ENCODE measurements around the gene CALML5. TPM values are rescaled to one million over a fixed set of nuclear protein-coding genes. Genes with fewer than 3 reads are reported as not detected.

CALML5 gene
- total RNA-seq, 1 experiment from 2014 or later = not detected

- H3K9me2 ChIP-seq (replicated peaks; ENCODE audit: low read length) = no peaks in the 10 kb centered on the region
- H3F3A ChIP-seq (ENCODE audit: low read length, unreplicated experiment) = no peaks in the 10 kb centered on the region
- H3K4me2 ChIP-seq (ENCODE audit: low read length) = no peak overlapping the region
- no peaks in the 10 kb centered on the region for H3K9me3 ChIP-seq (ENCODE audit: low read length)
- ChIA-PET POLR2A (ENCODE audit: unreplicated experiment) (no interaction called here), CTCF (no interaction called here)
- no peak overlapping the region for H3K4me3 ChIP-seq (ENCODE audit: low read length)
- no TSS peak for BruUV-seq (replicated peaks)
- H3K27me3 ChIP-seq (ENCODE audit: low read length) = no peaks in the 10 kb centered on the region
- ATAC-seq (no peak), DNase-seq (no peak)
- H3K4me1 ChIP-seq (ENCODE audit: insufficient read depth, low read length) = no peaks in the 10 kb centered on the region
- no peak overlapping the region for H3K27ac ChIP-seq (ENCODE audit: low read length)
- no peaks in the 10 kb centered on the region for H3K36me3 ChIP-seq (ENCODE audit: low read depth, low read length)
- H3K9ac ChIP-seq (ENCODE audit: low read length) = no peak overlapping the region
- H4K20me1 ChIP-seq (ENCODE audit: low read length) = no peaks in the 10 kb centered on the region
- TF ChIP-seq CTCF (conservative IDR thresholded peaks at IDR 0.05; ENCODE audit: low read depth, low read length) (no peak), EZH2phosphoT487 (IDR thresholded peaks at IDR 0.05; ENCODE audit: borderline replicate concordance, low read length) (no peak), EZH2 (IDR thresholded peaks at IDR 0.05; ENCODE audit: low read length, unreplicated experiment) (no peak)
- intact Hi-C loops (cut with micrococcal nuclease) = no loop called here
- no peak overlapping the region for H2AFZ ChIP-seq (ENCODE audit: low read length)
- no peaks in the 10 kb centered on the region for H3K79me2 ChIP-seq (ENCODE audit: low read length)
These were observed 32.4 kb upstream of the CALML5 start for GRCh38 chr10:5531558-5532306.

- Histone ChIP-seq H3K9ac (ENCODE audit: low read length) (no peak overlapping the region), H4K20me1 (ENCODE audit: low read length) (no peaks in the 10 kb centered on the region), H2AFZ (ENCODE audit: low read length) (no peak overlapping the region), H3K4me3 (ENCODE audit: low read length) (no peak overlapping the region), H3K9me2 (replicated peaks; ENCODE audit: low read length) (no peaks in the 10 kb centered on the region), H3K4me2 (ENCODE audit: low read length) (no peak overlapping the region), H3F3A (ENCODE audit: low read length, unreplicated experiment) (no peaks in the 10 kb centered on the region), H3K9me3 (ENCODE audit: low read length) (no peaks in the 10 kb centered on the region), H3K27me3 (ENCODE audit: low read length) (no peaks in the 10 kb centered on the region), H3K4me1 (ENCODE audit: insufficient read depth, low read length) (no peaks in the 10 kb centered on the region), H3K36me3 (ENCODE audit: low read depth, low read length) (no peaks in the 10 kb centered on the region), H3K79me2 (ENCODE audit: low read length) (no peaks in the 10 kb centered on the region), H3K27ac (ENCODE audit: low read length) (no peak overlapping the region)
- ChIA-PET POLR2A (ENCODE audit: unreplicated experiment) (no interaction called here), CTCF (no interaction called here)
- no peak for ATAC-seq
- no TSS peak for BruUV-seq (replicated peaks)
- intact Hi-C loops (cut with micrococcal nuclease) = no loop called here
- TF ChIP-seq CTCF (conservative IDR thresholded peaks at IDR 0.05; ENCODE audit: low read depth, low read length) (no peak), EZH2 (IDR thresholded peaks at IDR 0.05; ENCODE audit: low read length, unreplicated experiment) (no peak), EZH2phosphoT487 (IDR thresholded peaks at IDR 0.05; ENCODE audit: borderline replicate concordance, low read length) (no peak)
- no peak for DNase-seq
These were observed 31.6 kb upstream of the CALML5 start for GRCh38 chr10:5530846-5531557.

- POLR2A ChIA-PET (ENCODE audit: unreplicated experiment) = no interaction called here
These were observed 31.0 kb upstream of the CALML5 start for GRCh38 chr10:5530412-5530806.

More at GRCh38 chr10:5530412-5530806, 31.0 kb upstream of the CALML5 start:
- Histone ChIP-seq H3K4me1 (ENCODE audit: insufficient read depth, low read length) (no peaks in the 10 kb centered on the region), H3K36me3 (ENCODE audit: low read depth, low read length) (no peaks in the 10 kb centered on the region), H3K4me3 (ENCODE audit: low read length) (no peak overlapping the region), H3K27ac (ENCODE audit: low read length) (no peak overlapping the region), H2AFZ (ENCODE audit: low read length) (no peak overlapping the region), H3K79me2 (ENCODE audit: low read length) (no peaks in the 10 kb centered on the region), H3F3A (ENCODE audit: low read length, unreplicated experiment) (no peaks in the 10 kb centered on the region), H3K9me3 (ENCODE audit: low read length) (no peaks in the 10 kb centered on the region), H3K27me3 (ENCODE audit: low read length) (no peaks in the 10 kb centered on the region), H3K4me2 (ENCODE audit: low read length) (no peak overlapping the region), H3K9me2 (replicated peaks; ENCODE audit: low read length) (no peaks in the 10 kb centered on the region), H3K9ac (ENCODE audit: low read length) (no peak overlapping the region), H4K20me1 (ENCODE audit: low read length) (no peaks in the 10 kb centered on the region)
- intact Hi-C loops (cut with micrococcal nuclease) = no loop called here
- CTCF ChIA-PET = no interaction called here
- no TSS peak for BruUV-seq (replicated peaks)
- ATAC-seq (no peak), DNase-seq (no peak)
- TF ChIP-seq EZH2phosphoT487 (IDR thresholded peaks at IDR 0.05; ENCODE audit: borderline replicate concordance, low read length) (no peak), CTCF (conservative IDR thresholded peaks at IDR 0.05; ENCODE audit: low read depth, low read length) (no peak), EZH2 (IDR thresholded peaks at IDR 0.05; ENCODE audit: low read length, unreplicated experiment) (no peak)
